PFSK-1 (cell line): ENCODE measurements around the gene SPNS3.

Source experiments
- POLR2AphosphoS5 ChIP-seq: IDR thresholded peaks from 2 replicates; pipeline ENCODE4 v1.6.1; 2012; ENCODE audit warnings: low read depth, mild to moderate bottlenecking, control low read depth, low read length, moderate library complexity
- SIN3A ChIP-seq: IDR thresholded peaks from 2 replicates; pipeline ENCODE4 v1.6.1; 2012; ENCODE audit warnings: mild to moderate bottlenecking, low read length, moderate library complexity, borderline replicate concordance; ENCODE audit not compliant: insufficient read depth
- TAF1 ChIP-seq: IDR thresholded peaks from 2 replicates; pipeline ENCODE4 v1.6.1; 2012; ENCODE audit warnings: low read length, control low read depth, borderline replicate concordance; ENCODE audit not compliant: insufficient read depth
- TF ChIP-seq, protein P1 (sequence below), 2 experiments: IDR thresholded peaks; 2 replicates each; pipeline versions ENCODE4 v1.6.1 to v1.8.0; 2011 to 2012; ENCODE audit warnings: low read depth in 2 of 2, low read length in 2 of 2, control low read depth in 1 of 2, inconsistent platforms in 1 of 2, mild to moderate bottlenecking in 1 of 2, moderate library complexity in 1 of 2; ENCODE audit not compliant: insufficient read depth in 1 of 2

- no peak for TF ChIP-seq TAF1
- no peak for TF ChIP-seq POLR2AphosphoS5
- TF ChIP-seq, protein P1, sequence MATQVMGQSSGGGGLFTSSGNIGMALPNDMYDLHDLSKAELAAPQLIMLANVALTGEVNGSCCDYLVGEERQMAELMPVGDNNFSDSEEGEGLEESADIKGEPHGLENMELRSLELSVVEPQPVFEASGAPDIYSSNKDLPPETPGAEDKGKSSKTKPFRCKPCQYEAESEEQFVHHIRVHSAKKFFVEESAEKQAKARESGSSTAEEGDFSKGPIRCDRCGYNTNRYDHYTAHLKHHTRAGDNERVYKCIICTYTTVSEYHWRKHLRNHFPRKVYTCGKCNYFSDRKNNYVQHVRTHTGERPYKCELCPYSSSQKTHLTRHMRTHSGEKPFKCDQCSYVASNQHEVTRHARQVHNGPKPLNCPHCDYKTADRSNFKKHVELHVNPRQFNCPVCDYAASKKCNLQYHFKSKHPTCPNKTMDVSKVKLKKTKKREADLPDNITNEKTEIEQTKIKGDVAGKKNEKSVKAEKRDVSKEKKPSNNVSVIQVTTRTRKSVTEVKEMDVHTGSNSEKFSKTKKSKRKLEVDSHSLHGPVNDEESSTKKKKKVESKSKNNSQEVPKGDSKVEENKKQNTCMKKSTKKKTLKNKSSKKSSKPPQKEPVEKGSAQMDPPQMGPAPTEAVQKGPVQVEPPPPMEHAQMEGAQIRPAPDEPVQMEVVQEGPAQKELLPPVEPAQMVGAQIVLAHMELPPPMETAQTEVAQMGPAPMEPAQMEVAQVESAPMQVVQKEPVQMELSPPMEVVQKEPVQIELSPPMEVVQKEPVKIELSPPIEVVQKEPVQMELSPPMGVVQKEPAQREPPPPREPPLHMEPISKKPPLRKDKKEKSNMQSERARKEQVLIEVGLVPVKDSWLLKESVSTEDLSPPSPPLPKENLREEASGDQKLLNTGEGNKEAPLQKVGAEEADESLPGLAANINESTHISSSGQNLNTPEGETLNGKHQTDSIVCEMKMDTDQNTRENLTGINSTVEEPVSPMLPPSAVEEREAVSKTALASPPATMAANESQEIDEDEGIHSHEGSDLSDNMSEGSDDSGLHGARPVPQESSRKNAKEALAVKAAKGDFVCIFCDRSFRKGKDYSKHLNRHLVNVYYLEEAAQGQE (IDR thresholded peaks at IDR 0.05; ENCODE audit: insufficient read depth in 1 of 2, low read depth in 2 of 2, low read length in 2 of 2), result no peak
- TF ChIP-seq SIN3A, result no peak
Observed at GRCh38 chr17:4395111-4395478, 38.6 kb upstream of the SPNS3 start.
